ENCODE results near the gene SPATA21. TPM values are rescaled to one million over a fixed set of nuclear protein-coding genes. Genes with fewer than 3 reads are reported as not detected.
A peak's percentile ranks its signal among the peaks of the same experiment; 100 is the strongest.

The SPATA21 gene
- total RNA-seq, 1 donor from 2014 or later: not detected

- no peaks in the 10 kb centered on the region for H3K9me3 Mint-ChIP-seq (ENCODE audit: unreplicated experiment)
- TF ChIP-seq EZH2 (IDR thresholded peaks at IDR 0.05; ENCODE audit: insufficient read depth, low read length) (no peak), CTCF (IDR thresholded peaks at IDR 0.05; ENCODE audit: insufficient read depth, low read depth, low read length) (no peak)
- Histone ChIP-seq H3K9me3 (ENCODE audit: insufficient read depth, low read depth, low read length) (no peaks in the 10 kb centered on the region), H2AFZ (ENCODE audit: low read depth, low read length) (no peak overlapping the region), H4K20me1 (ENCODE audit: insufficient read depth, low read length) (peaks cover 57% of the 10 kb centered on the region), H3K79me2 (ENCODE audit: insufficient read depth, low read length) (peaks cover 73% of the 10 kb centered on the region), H3K4me1 (ENCODE audit: insufficient read depth, low read length) (peaks cover 27% of the 10 kb centered on the region), H3K36me3 (ENCODE audit: insufficient read depth, low read length) (no peaks in the 10 kb centered on the region), H3K27ac (ENCODE audit: low read depth, low read length) (no peak overlapping the region), H3K4me3 (ENCODE audit: insufficient read depth, low read depth, low read length) (no peak overlapping the region), H3K9ac (ENCODE audit: low read length) (no peak overlapping the region), H3K4me2 (ENCODE audit: low read length) (no peak overlapping the region), H3K27me3 (ENCODE audit: insufficient read depth, low read length) (no peaks in the 10 kb centered on the region)
- no peak for DNase-seq (ENCODE audit: low read depth)
- H3K27me3 Mint-ChIP-seq (ENCODE audit: low read depth, unreplicated experiment): no peaks in the 10 kb centered on the region
- peaks cover 34% of the 10 kb centered on the region for H3K4me1 Mint-ChIP-seq (ENCODE audit: low read depth, unreplicated experiment)
- no peaks in the 10 kb centered on the region for H3K36me3 Mint-ChIP-seq (ENCODE audit: low read depth, unreplicated experiment)
- H3K27ac Mint-ChIP-seq (ENCODE audit: unreplicated experiment): no peak overlapping the region
- H3K4me3 Mint-ChIP-seq (ENCODE audit: unreplicated experiment): no peak overlapping the region
- no peak for FAIRE-seq
Measured at GRCh38 chr1:16369821-16370220, 67.4 kb downstream of the SPATA21 start.

- Histone ChIP-seq H3K9me3 (ENCODE audit: insufficient read depth, low read depth, low read length) (no peaks in the 10 kb centered on the region), H3K4me2 (ENCODE audit: low read length) (peak overlapping the region; percentile 93), H3K9ac (ENCODE audit: low read length) (peak overlapping the region; percentile 92), H3K4me3 (ENCODE audit: insufficient read depth, low read depth, low read length) (peak overlapping the region; percentile 89), H3K27me3 (ENCODE audit: insufficient read depth, low read length) (no peaks in the 10 kb centered on the region), H2AFZ (ENCODE audit: low read depth, low read length) (peak overlapping the region; percentile 59), H3K79me2 (ENCODE audit: insufficient read depth, low read length) (peaks cover 57% of the 10 kb centered on the region), H3K4me1 (ENCODE audit: insufficient read depth, low read length) (peaks cover 19% of the 10 kb centered on the region), H3K27ac (ENCODE audit: low read depth, low read length) (peak overlapping the region; percentile 97), H4K20me1 (ENCODE audit: insufficient read depth, low read length) (peaks cover 45% of the 10 kb centered on the region), H3K36me3 (ENCODE audit: insufficient read depth, low read length) (no peaks in the 10 kb centered on the region)
- TF ChIP-seq CTCF (IDR thresholded peaks at IDR 0.05; ENCODE audit: insufficient read depth, low read depth, low read length) (no peak), EZH2 (IDR thresholded peaks at IDR 0.05; ENCODE audit: insufficient read depth, low read length) (no peak)
- Mint-ChIP-seq H3K4me3 (ENCODE audit: unreplicated experiment) (peak overlapping the region; percentile 95), H3K4me1 (ENCODE audit: low read depth, unreplicated experiment) (peaks cover 23% of the 10 kb centered on the region), H3K27ac (ENCODE audit: unreplicated experiment) (peak overlapping the region; percentile 98), H3K27me3 (ENCODE audit: low read depth, unreplicated experiment) (no peaks in the 10 kb centered on the region), H3K9me3 (ENCODE audit: unreplicated experiment) (no peaks in the 10 kb centered on the region), H3K36me3 (ENCODE audit: low read depth, unreplicated experiment) (no peaks in the 10 kb centered on the region)
- DNase-seq (ENCODE audit: low read depth) (peak; percentile 55), FAIRE-seq (no peak)
Measured at GRCh38 chr1:16367968-16368890, 69.0 kb downstream of the SPATA21 start.
